Stimulated activated CD4-positive, alpha-beta T cell treated with anti-CD3 and anti-CD28 coated beads, Interleukin-1b, Interleukin-23, amount 100 ng/mL, for 24 hours (primary cell): Measurements from ENCODE around the gene OR5D18.
"Not testable (repeated sequence)": the region's sequence is repeated elsewhere in the genome, so short reads cannot be mapped to it uniquely, and the experiment has no call there.

Source experiments
- DNase-seq, 4 experiments: peaks; one replicate each; pipeline ENCODE4 v3.0.0-alpha.2; 2020; ENCODE audit warnings: low read depth in 4 of 4, low spot score in 1 of 4

The OR5D18 gene

DNA sequence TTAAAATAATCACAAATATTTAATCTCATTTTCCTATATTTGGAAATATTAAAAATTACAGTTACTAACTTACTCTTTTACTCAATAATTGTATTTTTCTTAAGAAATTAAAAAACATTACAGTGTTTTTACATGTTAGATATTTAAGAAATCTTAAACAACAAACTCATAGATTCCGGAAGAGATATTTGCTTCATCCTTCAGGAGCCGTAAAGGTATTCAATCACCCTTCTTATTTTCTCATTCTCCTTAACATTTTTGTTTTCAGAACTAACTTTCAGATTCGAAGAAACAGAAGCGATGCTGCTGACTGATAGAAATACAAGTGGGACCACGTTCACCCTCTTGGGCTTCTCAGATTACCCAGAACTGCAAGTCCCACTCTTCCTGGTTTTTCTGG is at the start of gene OR5D18:
Gene OR5D18, plus strand, starts transcription at position 301 of the 400 bp plus-strand sequence. Its CDS starts 0 bp downstream, at position 301.
- no peak for DNase-seq

GRCh38 chr11:55773138-55773537 is 46.3 kb upstream of the OR5D18 start, which contains the start of gene OR5D13:
TSS of gene OR5D13 (plus strand) at chr11:55773438. CDS start at chr11:55773438, 0 bp downstream.
- no peak for DNase-seq

- no peak for DNase-seq
Measured at GRCh38 chr11:55791606-55792005, 27.8 kb upstream of the OR5D18 start.

DNA sequence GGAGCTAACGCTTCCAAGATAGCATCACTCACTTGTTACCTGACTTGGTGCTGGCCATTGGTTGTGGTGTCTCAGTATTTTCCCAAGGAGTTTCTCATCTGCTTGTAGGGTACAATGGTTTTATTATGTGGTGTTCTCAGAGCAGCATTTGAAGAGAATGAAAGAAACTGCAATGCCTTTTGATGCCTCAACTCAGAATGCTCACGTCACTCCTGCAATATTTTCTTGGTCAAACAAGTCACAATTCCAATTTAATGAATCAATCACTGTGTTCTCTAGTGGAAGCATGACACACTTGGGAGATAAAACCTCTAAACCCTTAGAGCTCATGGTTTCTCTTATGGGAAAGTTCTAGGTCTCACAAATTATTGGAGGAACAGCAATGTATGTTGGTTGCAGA is 26.1 kb upstream of the OR5D18 start:
- no peak for DNase-seq

GRCh38 chr11:55795256-55795655 is 24.2 kb upstream of the OR5D18 start, which contains the start of gene OR5D14:
TSS of gene OR5D14 (plus strand) at chr11:55795556. CDS start at chr11:55795556, 0 bp downstream.
- no peak for DNase-seq

DNA sequence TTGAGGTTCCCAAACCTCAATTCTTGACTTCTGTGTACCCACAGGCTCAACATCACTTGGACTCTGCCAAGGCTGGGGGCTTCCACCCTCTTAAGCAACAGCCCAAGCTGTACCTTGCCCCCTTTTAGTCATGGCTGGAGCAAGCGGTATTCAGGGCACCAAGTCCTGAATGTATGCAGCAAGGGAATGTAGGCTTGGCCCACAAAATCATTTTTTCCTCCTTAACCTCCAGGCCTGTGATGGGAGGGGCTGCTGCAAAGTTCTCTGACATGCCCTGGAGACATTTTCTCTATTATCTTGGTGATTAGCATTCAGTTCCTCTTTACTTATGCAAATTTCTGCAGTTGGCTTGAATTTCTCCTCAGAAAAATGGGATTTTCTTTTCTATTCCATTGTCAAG is 13.2 kb upstream of the OR5D18 start:
- DNase-seq: no peak

DNA sequence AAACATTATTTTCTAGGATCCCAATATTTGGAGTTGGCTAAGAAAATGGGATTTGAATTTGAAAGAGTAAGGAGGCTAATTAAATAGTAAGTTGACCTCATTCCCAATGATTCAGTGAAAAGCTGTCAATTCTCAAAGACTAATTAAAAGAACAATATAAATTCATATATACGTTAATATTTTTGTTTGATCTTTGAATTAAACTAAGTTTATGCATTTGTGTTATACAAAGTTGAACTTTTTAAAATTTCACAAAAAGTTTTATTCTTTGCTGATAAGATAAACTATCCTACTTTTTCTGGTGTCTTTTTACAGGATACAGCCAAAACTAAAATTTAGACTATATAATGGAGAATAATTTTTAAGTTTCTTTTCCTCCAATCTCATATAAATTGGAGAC is 8.4 kb upstream of the OR5D18 start, which contains the start of gene OR5L1:
Gene OR5L1, plus strand, starts transcription at position 301 of the 400 bp plus-strand sequence. CDS start 100 bp downstream, outside the sequence.
- DNase-seq: no peak

GRCh38 chr11:55826919-55827318 is 7.5 kb downstream of the OR5D18 start, which contains the start of gene OR5L2:
TSS of gene OR5L2 (plus strand) at chr11:55827219. CDS start at chr11:55827219, 0 bp downstream.
- DNase-seq: no peak

DNA sequence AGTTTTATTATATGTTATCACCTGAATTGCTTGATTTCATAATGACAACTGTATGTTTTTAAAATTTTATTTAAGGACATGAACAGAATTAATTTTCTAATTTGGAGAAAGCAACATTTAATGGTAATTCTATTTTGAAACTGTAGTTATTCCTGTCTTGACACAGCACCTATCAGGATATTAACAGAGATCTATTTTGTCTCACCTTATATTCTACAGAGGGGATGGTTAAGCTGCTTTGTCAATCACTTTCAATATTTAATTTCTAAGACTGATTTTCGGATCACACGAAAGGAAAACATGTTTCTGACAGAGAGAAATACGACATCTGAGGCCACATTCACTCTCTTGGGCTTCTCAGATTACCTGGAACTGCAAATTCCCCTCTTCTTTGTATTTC is 19.0 kb downstream of the OR5D18 start, which contains the start of gene OR5D16:
Gene OR5D16, plus strand, starts transcription at position 301 of the 400 bp plus-strand sequence. Its CDS starts 0 bp downstream, at position 301.
- no peak for DNase-seq

GRCh38 chr11:55847453-55847852 is 28.0 kb downstream of the OR5D18 start:
- DNase-seq: no peak

DNA sequence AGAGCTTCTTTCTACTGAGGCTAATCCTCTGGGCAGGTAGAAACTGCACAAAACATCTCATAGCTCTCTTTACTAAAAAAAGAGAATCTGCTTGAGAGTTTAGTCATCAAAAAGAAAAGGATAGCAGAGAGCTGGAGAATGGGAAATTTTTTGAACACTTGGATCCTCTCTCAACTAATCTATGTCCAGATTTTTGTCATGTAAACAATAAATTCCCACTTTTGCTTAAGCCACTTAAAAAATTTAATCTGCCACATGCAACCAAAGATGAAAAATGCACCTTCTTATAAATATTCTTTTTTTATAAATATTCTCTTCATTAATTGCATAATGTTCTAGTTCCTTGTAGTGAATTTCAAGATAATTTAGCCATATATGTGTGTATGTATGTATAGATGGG is 29.6 kb downstream of the OR5D18 start:
- DNase-seq: no peak

DNA sequence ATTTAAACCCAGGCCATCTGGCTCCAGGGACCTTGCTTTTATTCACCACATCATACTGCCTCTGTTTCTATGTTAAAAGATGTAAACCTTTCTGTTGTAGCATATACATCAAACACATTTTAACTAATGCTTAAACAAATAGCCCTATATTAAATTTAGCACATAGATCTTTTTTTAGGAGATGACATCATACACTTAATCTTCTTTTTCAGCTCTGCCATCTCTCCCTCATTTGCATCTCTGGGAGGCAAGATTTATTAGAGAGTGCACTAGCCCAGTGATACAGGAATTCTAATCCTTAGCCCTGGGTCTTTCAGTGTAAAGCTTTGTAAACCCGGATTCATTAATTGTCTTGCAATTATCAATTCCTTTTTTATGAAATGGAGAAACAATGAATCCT is 32.7 kb downstream of the OR5D18 start:
- DNase-seq: no peak

DNA sequence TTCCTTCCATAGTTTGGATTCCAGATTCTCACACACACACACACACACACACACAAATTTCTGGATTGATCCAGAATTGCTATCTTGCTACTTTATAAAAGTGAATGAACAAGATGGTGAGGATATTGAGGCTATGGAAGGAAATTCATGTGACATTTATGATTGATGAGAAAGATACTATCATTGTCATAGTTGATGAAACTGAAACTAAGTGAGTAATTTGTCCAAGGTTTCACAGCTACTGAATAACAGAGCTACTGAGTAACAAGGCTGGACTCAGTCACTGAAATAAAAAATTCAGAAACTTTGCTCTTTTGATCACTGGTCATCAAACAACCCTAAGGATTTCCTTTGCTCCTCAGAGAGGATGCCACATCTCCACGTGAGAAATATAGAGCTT is 35.3 kb downstream of the OR5D18 start:
- DNase-seq: no peak

DNA sequence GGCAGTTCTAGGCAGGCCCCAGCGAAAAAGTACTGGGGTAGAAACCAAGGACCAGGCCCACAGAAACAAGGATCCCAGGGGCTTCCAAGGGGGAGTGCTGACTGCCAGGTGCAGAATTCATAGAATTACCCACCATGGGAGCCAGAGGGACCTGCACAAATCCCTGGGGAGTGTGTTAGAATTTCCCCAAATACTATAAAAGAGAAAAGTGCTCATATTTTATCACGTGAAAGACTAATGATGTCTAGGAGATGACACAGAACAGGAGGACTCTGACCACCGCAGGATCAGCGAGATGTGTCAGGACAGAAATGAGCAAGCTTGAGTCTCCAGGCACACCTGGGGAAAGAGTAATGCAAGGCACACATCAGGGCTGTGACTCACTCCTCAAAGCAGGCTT is 47.9 kb downstream of the OR5D18 start:
- not testable (repeated sequence) for DNase-seq
